ENCODE measurements around the gene DLG2.
"Not testable (repeated sequence)": the region's sequence is repeated elsewhere in the genome, so short reads cannot be mapped to it uniquely, and the experiment has no call there.

Gene DLG2

DNA sequence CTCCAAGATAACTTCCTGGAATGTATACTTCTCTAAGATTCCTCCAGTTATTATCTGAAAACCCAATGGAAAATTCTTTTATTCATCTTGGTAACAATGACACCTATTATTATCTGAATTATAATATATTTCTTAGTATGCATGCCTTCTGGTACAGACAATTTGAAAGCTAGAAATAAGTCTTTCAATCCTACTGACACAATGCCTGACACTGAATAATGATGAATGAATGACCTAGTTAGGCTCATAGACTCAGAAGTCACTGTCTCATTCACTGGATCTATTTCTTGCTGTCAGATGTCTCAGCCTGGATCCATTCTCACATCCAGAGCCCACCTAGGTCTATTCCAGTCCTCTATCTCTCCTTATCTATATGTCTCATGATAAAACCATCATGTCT lies 1214.3 kb downstream of the DLG2 start:
- no peak for DNase-seq

DNA sequence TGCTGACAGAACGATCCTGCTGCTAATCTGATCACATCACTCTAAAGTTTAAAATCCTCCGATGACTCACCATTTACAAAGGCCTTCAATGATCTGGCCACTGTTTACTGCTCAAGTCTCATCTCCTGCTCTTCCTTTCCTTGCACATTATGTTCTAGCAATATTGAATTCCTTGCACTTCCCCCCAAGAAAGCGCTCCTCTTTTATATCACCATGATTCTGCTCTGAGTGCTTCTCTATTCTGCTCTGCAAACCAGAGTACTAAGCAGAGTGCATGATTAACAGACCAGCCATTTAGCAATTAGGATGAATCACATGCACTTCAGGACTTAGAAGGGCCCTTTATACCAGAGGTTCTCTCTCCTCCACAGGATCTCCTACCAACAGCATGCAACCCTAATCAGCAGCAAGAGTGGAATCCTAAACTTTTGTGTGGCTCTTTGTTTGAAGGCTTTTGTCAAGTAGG lies 1218.2 kb downstream of the DLG2 start:
- no peak for DNase-seq

DNA sequence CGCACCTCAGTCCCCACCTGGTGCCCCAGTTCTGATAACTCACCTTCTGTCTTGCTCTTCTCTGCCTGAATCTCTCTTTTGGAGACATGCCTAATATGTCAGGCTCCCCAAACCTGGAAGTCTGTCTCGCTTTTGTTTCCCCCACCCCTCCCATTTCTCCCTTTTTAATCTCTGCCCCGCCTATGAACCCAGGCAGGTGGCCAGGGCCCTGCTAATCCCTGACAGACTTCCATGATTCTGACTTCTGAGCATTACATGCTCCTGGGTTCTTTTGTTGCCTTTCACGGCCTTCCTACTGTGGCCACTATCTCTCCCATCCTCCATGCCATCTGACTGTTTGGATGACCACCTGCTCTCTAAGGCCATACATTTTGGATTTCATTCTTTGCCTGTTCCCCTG lies 1220.1 kb downstream of the DLG2 start:
- DNase-seq, result no peak

- no peak for DNase-seq
These were observed 1229.0 kb downstream of the DLG2 start for GRCh38 chr11:84398017-84398626.

DNA sequence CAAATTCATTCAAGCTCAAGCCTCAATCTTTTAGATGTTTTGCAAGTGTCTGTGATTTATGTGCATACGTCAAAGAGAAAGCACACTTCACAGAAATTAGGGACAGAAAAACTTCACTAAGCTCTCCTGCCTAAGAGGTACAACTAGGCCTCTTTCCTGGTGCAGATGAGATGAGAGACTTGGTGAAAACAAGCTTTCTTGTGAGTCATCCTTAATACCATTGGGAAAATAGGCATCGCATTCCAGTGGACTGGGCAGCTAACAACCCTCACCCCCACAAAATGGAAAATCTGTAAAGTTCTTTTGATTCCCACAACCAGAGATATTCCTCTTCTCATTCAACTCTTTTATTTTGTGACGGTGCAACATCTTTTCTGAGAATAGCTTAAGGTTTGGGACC lies 1230.6 kb downstream of the DLG2 start:
- no peak for DNase-seq

DNA sequence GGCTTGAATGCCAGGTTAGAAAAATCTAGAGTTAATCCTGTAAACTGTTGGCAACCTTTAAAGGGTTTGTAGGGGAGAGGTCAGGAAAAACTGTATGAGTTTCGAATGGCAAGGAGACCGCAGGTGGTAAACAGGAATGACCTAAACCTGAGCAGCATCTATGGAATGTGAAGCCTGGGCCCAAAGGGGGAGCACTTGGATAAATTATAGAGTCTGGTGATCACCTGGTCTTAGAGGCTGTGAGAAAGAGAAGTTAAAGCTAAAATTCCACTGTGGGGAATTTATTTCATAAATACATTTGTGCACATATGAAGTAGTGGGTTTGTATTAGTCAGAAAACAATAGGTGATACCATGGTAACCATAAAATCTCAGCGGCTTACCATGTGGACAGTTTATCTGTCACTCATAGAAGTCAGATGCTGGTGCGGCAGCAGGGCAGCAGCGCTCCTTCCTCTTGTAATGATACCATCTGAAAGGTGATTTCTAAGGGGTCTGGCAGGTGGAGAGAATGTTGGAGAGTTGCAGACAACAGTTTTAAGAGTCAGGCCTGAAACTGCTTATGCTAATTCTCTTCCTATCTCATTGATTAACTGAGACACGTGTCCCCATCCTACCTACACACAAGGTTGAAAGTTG lies 1236.6 kb downstream of the DLG2 start:
- DNase-seq, result no peak

DNA sequence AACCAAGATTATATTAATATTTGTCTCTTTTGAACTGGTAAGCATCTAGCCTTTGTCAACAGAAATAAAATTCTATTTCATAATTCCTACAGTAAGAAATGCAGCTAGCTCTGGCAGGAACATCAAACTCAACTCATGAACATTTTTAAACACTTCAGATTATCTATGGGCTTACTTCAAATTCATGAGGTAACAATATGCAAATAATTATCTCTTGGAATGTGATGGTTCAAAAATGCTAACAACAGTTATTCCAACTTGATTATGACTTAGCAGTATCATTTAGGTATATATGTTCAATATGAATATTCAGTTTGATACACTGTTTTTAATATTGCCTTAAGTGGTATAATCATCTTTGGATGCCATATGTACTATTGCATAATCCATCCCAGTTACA lies 1237.4 kb downstream of the DLG2 start:
- DNase-seq, result no peak

GRCh38 chr11:84384731-84385130 lies 1242.4 kb downstream of the DLG2 start:
- DNase-seq, result no peak

- DNase-seq, result no peak
These were observed 1243.6 kb downstream of the DLG2 start for GRCh38 chr11:84383576-84383975.

DNA sequence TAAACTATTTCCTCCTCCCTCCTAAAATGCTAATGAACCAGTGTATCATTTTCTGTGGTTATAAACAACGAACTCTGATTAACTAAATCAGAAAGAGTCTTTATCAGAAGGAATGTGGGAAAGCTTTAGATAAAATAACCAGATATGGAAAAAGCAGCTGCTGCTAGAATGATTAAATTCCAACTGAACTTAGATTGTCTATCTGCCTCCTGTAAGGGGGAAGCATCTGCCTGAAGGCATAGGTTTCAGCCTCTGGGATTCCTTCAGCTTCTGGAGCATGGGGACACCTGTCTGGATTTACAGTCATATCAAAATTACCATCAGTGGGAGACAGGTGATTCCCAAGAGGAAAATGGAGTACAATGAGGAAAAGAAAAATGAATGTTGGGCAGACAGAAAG lies 1245.5 kb downstream of the DLG2 start:
- DNase-seq, result no peak

GRCh38 chr11:84372381-84372950 lies 1254.7 kb downstream of the DLG2 start:
- no peak for DNase-seq

DNA sequence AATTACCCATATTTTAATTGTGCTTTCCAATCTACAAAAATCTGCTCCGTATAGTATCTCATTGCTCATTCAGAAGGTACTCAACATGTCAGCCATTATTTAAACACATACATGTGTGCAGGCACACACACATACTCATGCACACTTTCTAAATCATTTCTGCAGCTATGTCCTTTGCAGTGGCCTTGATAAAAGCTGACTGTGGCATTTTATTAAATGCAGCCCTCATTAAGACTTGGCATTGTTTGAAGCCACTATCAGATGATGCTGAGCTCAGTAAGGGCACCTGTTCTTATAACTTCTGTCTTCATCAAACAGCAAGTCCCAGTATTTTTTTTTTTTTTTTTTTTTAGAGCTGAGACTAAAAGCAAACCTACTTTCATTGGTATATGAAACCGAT lies 1269.1 kb downstream of the DLG2 start:
- no peak for DNase-seq

DNA sequence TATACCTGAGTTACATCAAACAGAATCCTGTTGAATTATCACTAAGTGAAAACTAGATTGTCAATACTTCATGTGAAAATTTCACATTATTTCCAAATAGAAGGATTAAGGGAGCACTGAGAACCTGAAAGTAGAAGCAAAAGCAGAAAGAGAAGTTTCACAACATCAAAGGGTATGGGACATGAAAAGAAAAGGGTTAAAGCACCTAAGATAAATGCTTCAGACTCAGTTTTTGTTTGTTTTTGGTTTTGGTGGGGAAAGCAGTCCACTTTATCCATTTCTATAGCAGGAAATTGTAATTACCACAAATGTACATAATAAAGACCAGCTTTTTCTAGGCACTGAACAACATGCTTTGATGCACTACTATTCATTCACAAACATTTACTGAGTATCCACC lies 1271.2 kb downstream of the DLG2 start:
- DNase-seq, result no peak

DNA sequence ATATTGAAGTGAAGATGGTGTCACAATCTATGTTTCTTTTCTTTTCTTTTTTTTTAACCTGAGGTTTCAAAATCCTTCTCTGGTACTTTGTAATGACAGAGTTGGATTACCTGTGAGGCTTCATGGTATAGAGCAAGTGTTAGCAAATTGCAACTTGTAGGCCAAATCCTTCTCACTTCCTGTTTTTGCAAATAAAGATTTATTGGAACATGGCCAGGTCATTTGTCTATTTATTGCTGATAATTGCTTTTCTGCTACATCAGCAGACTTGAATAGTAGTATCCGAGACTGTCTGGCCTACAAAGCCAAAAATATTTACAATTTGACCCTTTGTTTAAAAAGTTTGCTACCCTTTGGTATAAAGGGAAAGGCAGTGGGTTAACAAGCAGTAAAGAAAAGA lies 1281.5 kb downstream of the DLG2 start:
- no peak for DNase-seq

- no peak for DNase-seq
These were observed 1282.1 kb downstream of the DLG2 start for GRCh38 chr11:84345027-84345426.

DNA sequence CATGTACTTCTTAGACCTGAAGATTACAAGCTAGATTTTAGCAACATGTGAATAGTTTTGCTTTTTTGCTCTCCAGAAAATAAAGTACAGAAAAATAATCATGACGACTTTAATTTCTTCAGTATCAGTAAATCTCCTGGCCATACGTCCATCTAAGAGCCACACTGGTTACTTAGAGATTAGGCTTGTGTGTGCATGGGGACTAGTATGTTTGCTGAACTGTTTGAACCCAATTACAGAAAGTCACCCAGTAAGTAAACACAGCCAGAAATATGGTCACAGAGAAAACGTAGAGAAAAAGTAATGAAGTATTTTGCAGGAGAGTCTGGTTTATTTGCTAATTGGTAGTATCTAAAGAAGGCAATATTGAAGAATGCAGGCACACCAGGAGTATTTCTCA lies 1287.3 kb downstream of the DLG2 start:
- DNase-seq, result no peak

DNA sequence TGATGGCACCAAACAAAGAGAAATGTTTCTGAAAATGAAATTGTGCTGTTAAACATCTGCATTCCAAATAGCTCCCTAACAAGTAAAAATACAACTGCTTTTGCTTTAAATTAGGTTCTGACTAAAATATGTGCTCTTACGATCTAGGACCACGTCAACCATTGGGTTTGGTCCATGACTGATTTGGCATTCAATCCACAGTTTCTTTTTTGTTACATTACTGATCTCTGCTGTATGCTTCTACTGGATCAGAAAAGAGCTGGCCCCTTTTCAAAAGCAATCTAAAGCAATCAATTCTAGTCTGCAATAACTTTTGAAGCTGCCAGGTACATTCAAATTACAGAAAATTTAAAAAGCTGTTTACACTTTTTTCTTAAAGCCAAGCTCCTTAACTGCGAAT lies 1293.9 kb downstream of the DLG2 start:
- no peak for DNase-seq

GRCh38 chr11:84322211-84322610 lies 1304.9 kb downstream of the DLG2 start:
- DNase-seq, result no peak

DNA sequence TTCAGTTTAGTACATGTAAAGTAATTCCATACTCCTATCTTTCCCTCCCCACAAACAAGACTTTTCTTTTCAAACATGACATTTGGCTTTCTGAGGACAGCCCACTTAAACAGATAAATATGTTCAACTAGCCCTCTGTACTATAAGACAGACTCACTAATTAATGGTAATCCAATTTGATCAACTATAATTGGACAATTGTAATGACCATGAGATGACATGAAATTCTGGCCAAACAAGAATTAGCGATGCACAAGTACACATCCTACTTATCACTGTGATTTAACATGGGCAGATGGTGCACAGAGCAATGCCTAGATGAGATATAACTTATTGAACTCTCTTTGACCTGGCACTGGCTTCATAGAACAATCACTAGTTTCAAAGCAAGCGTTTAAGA lies 1307.3 kb downstream of the DLG2 start:
- DNase-seq, result no peak

GRCh38 chr11:84316866-84317555 lies 1310.1 kb downstream of the DLG2 start:
- DNase-seq, result no peak

GRCh38 chr11:84313830-84314359 lies 1313.2 kb downstream of the DLG2 start:
- DNase-seq, result no peak

DNA sequence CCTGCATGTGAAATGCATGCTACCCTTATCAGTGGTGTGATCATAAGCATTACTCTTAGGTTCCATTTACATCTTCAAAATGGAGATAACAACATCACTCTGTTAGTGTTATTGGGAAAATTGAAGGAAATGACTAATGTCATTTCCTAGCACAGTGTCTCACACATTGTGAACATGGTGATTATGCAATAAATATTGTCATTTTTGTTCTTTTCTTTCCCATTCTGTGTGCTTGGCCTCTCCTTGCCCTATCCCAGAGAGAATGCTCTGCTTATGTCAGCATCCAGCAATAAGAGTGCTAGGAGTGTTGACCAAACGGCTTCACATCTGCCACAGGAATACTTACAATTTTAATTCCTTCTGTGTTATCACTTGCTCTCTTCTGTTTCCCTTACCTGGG lies 1316.9 kb downstream of the DLG2 start:
- DNase-seq, result no peak

DNA sequence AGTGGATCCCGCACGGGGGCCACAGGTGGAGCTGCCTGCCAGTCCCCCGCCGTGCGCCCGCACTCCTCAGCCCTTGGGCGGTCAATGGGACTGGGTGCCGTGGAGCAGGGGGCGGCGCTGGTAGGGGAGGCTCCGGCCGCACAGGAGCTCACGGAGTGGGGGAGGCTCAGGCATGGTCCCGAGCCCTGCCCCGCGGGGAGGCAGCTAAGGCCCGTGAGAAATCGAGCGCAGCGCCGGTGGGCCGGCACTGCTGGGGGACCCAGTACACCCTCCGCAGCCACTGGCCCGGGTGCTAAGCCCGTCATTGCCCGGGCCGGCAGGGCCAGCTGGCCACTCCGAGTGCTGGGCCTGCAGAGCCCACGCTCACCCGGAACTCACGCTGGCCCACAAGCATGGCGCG lies 1318.7 kb downstream of the DLG2 start:
- not testable (repeated sequence) for DNase-seq

DNA sequence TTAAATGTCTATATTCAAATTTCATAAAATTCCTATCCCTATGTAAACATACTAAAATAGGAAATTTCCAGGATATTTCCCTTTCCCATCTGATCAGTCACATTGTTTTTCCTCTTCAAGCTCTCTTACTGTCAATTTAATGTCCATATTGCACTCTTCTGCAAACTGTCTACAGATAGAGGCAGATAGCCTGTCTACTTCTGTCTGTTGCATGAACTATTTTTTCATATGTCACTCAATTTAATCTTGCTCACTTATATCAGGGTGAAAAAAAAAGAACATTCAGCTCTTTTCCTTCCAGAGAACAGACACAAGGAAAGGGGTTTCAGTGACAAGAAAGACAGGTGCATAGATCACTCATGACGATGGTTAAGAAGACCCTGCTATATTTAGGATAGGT lies 1327.1 kb downstream of the DLG2 start:
- no peak for DNase-seq

Data from NCI-H1694 (cell line).